ENCODE results near the gene PTPRM. TPM values are rescaled to one million over a fixed set of nuclear protein-coding genes. Genes with fewer than 3 reads are reported as not detected.

Gene PTPRM
- total RNA-seq, 2 donors from 2014 or later, result 7.5 to 19.2 TPM

DNA sequence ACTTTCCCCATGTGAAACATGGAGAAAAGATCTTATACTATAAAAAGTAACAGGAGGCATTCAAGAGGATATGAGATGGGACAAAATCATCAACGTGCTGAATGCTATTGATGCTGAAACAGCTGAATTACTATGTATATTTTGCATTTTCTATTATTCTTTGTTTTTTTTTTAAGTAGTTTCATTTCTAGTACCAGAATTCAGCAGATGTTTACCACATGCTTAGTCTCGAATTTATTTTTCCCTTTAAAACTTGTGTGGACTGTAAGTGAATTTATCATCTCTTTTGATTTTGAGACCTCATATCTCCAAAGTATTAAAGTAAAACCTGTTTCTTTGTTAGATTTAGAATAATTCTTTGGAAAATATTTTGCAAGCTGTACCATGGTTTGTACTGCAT lies 205.8 kb downstream of the PTPRM start:
- Mint-ChIP-seq H3K9me3 (peaks cover 2% of the 10 kb centered on the region), H3K4me3 (no peak overlapping the region), H3K27ac (no peak overlapping the region), H3K27me3 (no peaks in the 10 kb centered on the region), H3K4me1 (ENCODE audit: low read depth in 2 of 2) (no peaks in the 10 kb centered on the region), H3K36me3 (no peaks in the 10 kb centered on the region)
- no peak for DNase-seq (ENCODE audit: low spot score)
- no peak for ATAC-seq

DNA sequence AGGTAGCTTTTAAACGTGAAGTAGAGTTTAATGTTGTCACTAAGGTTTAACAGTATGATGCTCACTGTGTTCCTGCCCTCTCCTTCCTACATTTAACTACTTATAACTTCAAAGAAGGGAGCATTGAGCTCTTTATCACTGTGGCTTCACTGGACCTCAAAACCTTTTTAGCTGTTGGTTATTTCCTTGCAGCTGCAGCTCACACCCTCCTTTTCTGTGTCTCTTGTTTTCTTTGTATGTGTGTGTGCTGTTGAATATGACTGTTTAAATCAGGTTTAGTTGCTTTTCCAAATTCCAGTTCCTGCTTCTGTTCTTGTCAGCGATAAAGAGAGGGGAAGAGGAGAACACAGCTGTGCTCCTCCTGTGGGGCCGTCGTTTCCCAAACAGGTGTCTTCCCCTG lies 208.0 kb downstream of the PTPRM start:
- H3K4me1 Mint-ChIP-seq (ENCODE audit: low read depth in 2 of 2), result no peaks in the 10 kb centered on the region
- no peak overlapping the region for H3K4me3 Mint-ChIP-seq
- H3K9me3 Mint-ChIP-seq, result peaks cover 2% of the 10 kb centered on the region
- ATAC-seq (no peak), DNase-seq (ENCODE audit: low spot score) (no peak)
- H3K27ac Mint-ChIP-seq, result no peak overlapping the region
- no peaks in the 10 kb centered on the region for H3K27me3 Mint-ChIP-seq
- H3K36me3 Mint-ChIP-seq, result no peaks in the 10 kb centered on the region

DNA sequence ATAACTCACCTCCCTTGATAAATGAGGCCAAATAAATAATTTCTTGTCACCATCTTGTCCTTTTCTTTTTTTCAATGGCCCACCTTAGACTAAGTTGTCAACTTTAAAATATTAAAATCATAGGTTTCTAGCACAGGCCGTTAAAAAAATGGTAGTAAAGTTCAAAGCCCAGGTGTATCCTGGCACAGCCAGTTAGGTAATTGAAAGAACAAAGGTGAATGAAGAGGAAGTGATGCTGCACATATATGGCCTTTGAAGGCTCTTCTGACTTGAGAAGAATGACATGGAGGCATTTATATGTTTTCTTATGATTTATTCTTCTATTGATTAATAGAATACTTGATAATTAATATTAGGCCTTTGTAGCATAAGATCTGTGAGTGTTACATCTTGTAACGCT lies 208.7 kb downstream of the PTPRM start:
- Mint-ChIP-seq H3K36me3 (no peaks in the 10 kb centered on the region), H3K4me1 (ENCODE audit: low read depth in 2 of 2) (no peaks in the 10 kb centered on the region), H3K27me3 (no peaks in the 10 kb centered on the region), H3K4me3 (no peak overlapping the region), H3K27ac (no peak overlapping the region), H3K9me3 (peaks cover 2% of the 10 kb centered on the region)
- no peak for DNase-seq (ENCODE audit: low spot score)
- ATAC-seq, result no peak

DNA sequence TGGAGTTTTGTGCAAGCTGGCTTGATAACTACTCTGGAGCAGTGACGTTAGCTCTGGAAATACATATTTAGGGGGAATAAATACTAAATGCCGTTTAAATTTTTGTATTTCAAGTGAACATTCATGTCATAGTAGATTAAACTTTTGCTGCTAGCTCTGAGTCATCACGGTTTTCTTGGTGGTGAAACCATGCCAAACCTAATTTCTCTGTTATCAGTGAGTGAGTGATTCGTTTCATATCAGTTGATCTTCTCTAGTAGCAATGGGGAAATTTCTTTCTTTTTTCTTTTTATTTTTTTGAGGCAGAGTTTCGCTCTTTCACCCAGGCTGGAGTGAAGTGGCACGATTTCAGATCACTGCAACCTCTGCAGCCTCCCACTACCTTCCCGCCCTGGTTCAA lies 211.1 kb downstream of the PTPRM start:
- Mint-ChIP-seq H3K4me3 (no peak overlapping the region), H3K27ac (no peak overlapping the region), H3K36me3 (no peaks in the 10 kb centered on the region), H3K27me3 (no peaks in the 10 kb centered on the region), H3K9me3 (peaks cover 2% of the 10 kb centered on the region), H3K4me1 (ENCODE audit: low read depth in 2 of 2) (no peaks in the 10 kb centered on the region)
- ATAC-seq, result no peak
- DNase-seq (ENCODE audit: low spot score), result no peak

DNA sequence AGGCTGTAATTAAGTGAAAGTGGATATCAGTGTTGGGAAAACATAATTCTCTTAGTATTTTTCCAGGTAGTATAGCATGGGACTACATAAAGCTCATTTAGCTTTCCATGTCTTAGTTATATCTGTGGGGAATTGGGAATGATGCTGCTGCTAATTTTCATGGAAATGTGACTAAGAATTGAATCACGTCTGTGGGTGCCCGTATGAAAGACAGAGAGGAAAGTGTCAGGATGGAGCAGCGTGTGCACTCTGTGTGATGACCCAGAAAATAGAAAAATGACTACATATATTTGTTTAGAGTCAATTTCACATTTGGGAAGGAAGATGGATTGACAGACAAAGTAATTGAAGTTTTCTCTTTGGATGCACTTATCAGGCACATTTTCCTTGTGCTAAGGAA lies 212.1 kb downstream of the PTPRM start:
- Mint-ChIP-seq H3K9me3 (peaks cover under 1% of the 10 kb centered on the region), H3K4me1 (ENCODE audit: low read depth in 2 of 2) (no peaks in the 10 kb centered on the region), H3K4me3 (no peak overlapping the region), H3K36me3 (no peaks in the 10 kb centered on the region), H3K27ac (no peak overlapping the region), H3K27me3 (no peaks in the 10 kb centered on the region)
- DNase-seq (ENCODE audit: low spot score) (no peak), ATAC-seq (no peak)

DNA sequence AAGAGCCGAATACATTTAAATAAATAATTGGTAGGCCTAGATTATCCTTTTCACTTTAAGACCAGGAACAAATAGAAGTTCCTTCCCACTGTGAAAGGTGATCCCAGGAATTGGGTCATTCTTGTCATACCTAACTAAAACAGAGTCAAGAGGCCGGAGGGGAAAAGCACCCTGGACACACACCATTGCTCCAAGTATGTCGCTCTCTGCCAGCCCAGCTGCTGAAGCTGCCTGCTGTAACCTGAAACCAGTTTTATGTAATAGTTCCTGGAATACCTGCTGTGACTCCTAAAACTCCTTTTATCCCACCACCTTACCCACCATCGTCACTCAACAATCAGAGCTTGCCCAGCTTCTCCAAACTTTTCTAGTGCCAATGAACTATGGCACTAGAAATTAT lies 217.1 kb downstream of the PTPRM start:
- no peaks in the 10 kb centered on the region for H3K27me3 Mint-ChIP-seq

DNA sequence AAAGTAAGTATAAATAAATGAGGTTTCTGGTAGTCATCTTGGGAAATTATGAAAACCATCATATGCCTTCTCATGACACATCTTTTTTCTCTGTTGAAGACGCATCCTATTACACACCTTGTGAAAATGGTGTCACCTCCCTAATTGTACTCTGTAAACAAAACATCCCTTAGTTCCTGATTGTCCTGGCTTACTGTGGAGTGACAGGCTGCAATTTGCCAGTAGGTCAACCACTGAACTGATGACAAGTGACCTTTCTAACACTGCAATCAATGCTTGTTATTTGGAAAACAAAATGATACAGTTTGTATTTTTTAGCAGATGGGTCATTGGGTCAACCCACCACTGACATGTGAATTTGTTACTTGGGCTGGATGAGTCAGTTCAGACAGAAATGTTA lies 219.5 kb downstream of the PTPRM start:
- no peaks in the 10 kb centered on the region for H3K36me3 Mint-ChIP-seq
- H3K27ac Mint-ChIP-seq, result no peak overlapping the region
- H3K4me1 Mint-ChIP-seq (ENCODE audit: low read depth in 2 of 2), result no peaks in the 10 kb centered on the region
- H3K9me3 Mint-ChIP-seq, result peaks cover 4% of the 10 kb centered on the region
- no peak overlapping the region for H3K4me3 Mint-ChIP-seq
- DNase-seq (ENCODE audit: low spot score) (no peak), ATAC-seq (no peak)
- H3K27me3 Mint-ChIP-seq, result no peaks in the 10 kb centered on the region

More for the DNA sequence above, 217.1 kb downstream of the PTPRM start:
- H3K4me1 Mint-ChIP-seq (ENCODE audit: low read depth in 2 of 2), result no peaks in the 10 kb centered on the region
- H3K4me3 Mint-ChIP-seq, result no peak overlapping the region
- no peaks in the 10 kb centered on the region for H3K36me3 Mint-ChIP-seq
- peaks cover 4% of the 10 kb centered on the region for H3K9me3 Mint-ChIP-seq
- DNase-seq (ENCODE audit: low spot score) (no peak), ATAC-seq (no peak)
- H3K27ac Mint-ChIP-seq, result no peak overlapping the region

DNA sequence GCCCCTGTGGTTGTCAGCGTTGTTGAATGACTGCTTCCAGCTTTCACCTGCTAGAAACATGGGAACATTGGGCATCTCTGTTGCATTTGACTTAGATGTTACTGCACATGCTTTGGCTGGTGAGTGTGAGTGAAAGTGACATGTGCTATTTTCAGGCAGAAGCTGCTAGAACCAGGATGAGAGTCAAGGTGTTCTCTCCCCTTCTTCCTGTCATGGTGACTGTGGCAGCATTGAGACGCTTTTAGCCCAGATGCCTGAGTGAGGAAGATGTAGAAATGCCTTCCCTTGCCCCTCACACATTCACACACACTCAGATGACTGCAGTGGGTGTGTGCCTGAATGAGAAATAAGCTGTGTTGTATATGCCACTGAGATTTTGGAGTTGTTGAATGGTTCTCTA lies 220.2 kb downstream of the PTPRM start:
- no peaks in the 10 kb centered on the region for H3K36me3 Mint-ChIP-seq
- peaks cover 4% of the 10 kb centered on the region for H3K9me3 Mint-ChIP-seq
- no peak overlapping the region for H3K4me3 Mint-ChIP-seq
- H3K27ac Mint-ChIP-seq, result no peak overlapping the region
- H3K27me3 Mint-ChIP-seq, result no peaks in the 10 kb centered on the region
- no peaks in the 10 kb centered on the region for H3K4me1 Mint-ChIP-seq (ENCODE audit: low read depth in 2 of 2)
- ATAC-seq (no peak), DNase-seq (ENCODE audit: low spot score) (no peak)

DNA sequence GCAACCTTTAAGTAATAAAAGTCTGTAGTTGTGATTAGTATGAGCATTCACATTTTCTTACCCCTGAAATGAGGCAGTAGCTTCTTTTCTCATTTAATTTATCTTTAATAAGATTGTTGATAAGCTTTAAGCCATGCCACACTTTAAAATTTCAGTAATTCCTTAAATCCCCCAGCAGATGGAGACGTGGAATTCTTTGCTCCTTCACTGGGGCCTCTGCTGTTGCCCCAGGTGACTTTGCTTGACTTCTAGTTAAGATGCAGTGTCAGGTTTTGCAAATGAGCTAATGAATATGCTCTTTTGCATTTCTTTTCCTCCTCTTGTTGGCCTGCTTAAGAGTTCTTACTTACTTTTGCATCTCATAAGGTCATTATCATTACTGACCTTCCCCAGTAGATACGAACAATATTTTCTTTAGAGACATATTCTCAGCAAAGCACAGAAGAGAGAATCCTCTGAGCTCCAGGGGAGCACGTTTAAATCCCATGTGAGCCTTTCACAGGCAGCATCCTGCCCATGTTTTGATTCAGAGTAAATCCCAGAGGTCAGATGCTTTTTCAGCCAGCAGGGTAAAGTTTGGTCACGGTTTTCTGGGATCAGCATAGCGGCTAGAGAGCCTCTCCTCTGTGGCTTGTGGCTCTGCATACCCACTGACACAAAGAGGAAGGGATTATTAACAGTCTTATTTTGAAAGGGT lies 222.9 kb downstream of the PTPRM start:
- DNase-seq (ENCODE audit: low spot score) (no peak), ATAC-seq (no peak)
- H3K4me1 Mint-ChIP-seq (ENCODE audit: low read depth in 2 of 2), result no peaks in the 10 kb centered on the region
- H3K36me3 Mint-ChIP-seq, result no peaks in the 10 kb centered on the region
- H3K4me3 Mint-ChIP-seq, result no peak overlapping the region
- peaks cover 4% of the 10 kb centered on the region for H3K9me3 Mint-ChIP-seq
- no peaks in the 10 kb centered on the region for H3K27me3 Mint-ChIP-seq
- H3K27ac Mint-ChIP-seq, result no peak overlapping the region

DNA sequence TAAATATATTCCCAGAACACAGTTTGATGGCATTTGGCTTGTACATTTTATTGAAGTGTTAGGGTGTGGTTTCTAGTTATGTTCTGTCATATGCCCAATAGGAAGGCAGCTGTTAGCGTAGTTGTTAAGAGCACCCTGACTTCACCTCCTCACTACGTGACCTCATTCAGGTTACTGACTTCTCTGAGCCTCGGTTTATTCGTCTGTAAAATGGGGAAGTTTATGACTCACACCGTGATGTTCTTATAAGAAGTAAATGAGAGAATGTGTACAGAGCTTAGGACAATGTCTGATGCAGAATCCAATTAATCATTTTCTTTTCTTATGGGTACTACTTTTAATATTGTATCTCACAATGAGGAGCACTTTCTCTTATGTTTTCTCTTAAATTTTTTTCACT lies 226.0 kb downstream of the PTPRM start:
- Mint-ChIP-seq H3K27me3 (no peaks in the 10 kb centered on the region), H3K27ac (no peak overlapping the region), H3K9me3 (no peaks in the 10 kb centered on the region), H3K36me3 (no peaks in the 10 kb centered on the region), H3K4me3 (no peak overlapping the region), H3K4me1 (ENCODE audit: low read depth in 2 of 2) (no peaks in the 10 kb centered on the region)
- DNase-seq (ENCODE audit: low spot score) (no peak), ATAC-seq (no peak)

DNA sequence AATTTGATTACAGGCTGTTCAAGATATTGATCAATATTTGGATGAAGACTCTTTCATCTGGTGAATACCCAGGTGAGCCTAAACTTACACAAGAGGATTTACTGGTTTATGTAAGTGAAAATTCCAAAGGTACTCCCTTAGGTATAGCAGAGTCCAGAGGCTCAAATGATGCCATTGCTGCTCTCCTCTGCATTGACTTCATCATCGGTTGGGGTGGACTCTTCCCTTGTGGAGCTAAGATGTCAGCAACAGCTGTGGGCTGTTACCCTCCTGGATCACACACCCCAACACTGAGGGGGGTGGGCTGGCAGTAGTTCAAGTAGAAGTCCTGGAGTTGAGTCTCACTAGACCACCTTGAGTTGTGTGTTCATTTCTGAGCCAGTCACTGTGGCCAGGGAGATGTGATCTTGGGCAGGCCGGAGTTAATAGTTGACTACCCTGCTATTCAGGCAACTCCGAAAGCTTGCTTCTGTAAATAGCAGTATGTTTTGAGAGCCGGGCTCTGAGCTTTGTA lies 236.9 kb downstream of the PTPRM start:
- DNase-seq (ENCODE audit: low spot score), result no peak
- no peak overlapping the region for H3K4me3 Mint-ChIP-seq
- H3K27me3 Mint-ChIP-seq, result no peaks in the 10 kb centered on the region
- ATAC-seq, result no peak
- no peaks in the 10 kb centered on the region for H3K9me3 Mint-ChIP-seq
- H3K27ac Mint-ChIP-seq, result no peak overlapping the region
- H3K4me1 Mint-ChIP-seq (ENCODE audit: low read depth in 2 of 2), result no peaks in the 10 kb centered on the region
- no peaks in the 10 kb centered on the region for H3K36me3 Mint-ChIP-seq

DNA sequence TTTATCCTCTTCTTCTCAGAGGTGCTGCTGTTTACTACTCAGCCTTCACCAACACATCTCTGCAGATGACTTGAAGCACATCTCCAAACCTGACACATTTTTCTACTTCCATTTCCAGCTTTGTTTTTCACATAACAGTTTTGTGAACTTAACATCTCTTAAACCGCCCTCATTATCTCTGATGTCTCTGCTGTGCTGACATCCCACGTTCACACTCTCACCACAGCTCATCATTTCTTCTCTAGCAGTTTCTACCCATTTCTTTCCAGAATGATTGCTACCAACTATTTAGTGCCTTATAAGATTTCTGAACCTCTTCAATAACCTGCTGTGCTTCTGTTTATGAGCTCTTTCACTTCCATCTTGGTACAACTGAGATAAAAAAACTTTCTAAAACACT lies 238.0 kb downstream of the PTPRM start:
- H3K36me3 Mint-ChIP-seq, result no peaks in the 10 kb centered on the region
- H3K4me3 Mint-ChIP-seq, result no peak overlapping the region
- no peaks in the 10 kb centered on the region for H3K27me3 Mint-ChIP-seq
- no peaks in the 10 kb centered on the region for H3K4me1 Mint-ChIP-seq (ENCODE audit: low read depth in 2 of 2)
- no peak for DNase-seq (ENCODE audit: low spot score)
- H3K9me3 Mint-ChIP-seq, result no peaks in the 10 kb centered on the region
- ATAC-seq, result no peak
- H3K27ac Mint-ChIP-seq, result no peak overlapping the region

DNA sequence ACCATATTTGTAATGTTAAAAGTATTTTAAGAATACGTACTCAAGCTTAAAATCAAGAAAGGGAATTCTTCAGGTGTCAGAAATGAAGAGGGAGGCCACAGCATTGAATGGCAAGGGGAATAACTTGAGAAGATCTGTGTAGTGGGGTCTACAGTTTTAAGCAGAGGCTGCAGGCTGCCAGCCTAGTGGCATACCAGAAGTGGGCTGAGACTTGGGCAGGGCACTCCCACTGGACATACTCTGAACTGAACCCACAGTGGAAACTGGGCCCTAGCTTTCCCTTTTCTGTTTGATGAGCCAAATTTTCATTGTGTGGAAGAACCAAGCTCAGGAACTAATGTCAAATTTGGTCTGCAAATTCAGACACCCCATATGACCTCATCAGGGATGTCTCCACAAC lies 238.8 kb downstream of the PTPRM start:
- Mint-ChIP-seq H3K9me3 (no peaks in the 10 kb centered on the region), H3K4me1 (ENCODE audit: low read depth in 2 of 2) (no peaks in the 10 kb centered on the region), H3K27me3 (no peaks in the 10 kb centered on the region), H3K27ac (no peak overlapping the region), H3K4me3 (no peak overlapping the region), H3K36me3 (no peaks in the 10 kb centered on the region)
- ATAC-seq, result no peak
- no peak for DNase-seq (ENCODE audit: low spot score)

DNA sequence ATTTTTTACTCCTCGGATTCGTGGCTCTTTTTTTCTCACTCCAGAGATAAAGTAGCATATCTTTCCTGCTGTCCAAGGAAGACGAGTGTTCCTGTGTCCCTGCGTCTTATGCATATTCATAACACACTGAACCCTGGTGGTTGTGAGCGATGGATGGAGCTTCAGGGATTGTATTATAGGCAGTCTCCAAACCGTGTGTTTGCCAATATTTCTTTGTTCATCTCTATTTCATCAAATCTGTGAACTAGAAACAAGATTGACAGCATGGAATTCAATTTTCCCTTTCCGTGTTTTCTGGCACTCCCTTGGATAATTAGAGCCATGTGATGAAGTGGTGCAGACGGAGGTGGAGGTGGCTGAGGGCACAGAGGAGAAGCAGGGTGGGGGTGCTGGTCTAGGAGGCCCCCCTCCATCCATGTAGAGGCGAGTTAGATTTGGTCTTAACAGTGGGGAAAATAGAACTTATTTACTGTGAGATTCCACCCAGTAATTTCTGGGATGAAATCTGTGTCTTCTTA lies 240.9 kb downstream of the PTPRM start:
- no peaks in the 10 kb centered on the region for H3K36me3 Mint-ChIP-seq
- no peak overlapping the region for H3K4me3 Mint-ChIP-seq
- H3K27me3 Mint-ChIP-seq, result no peaks in the 10 kb centered on the region
- no peaks in the 10 kb centered on the region for H3K4me1 Mint-ChIP-seq (ENCODE audit: low read depth in 2 of 2)
- ATAC-seq (no peak), DNase-seq (ENCODE audit: low spot score) (no peak)
- no peak overlapping the region for H3K27ac Mint-ChIP-seq
- H3K9me3 Mint-ChIP-seq, result no peaks in the 10 kb centered on the region

DNA sequence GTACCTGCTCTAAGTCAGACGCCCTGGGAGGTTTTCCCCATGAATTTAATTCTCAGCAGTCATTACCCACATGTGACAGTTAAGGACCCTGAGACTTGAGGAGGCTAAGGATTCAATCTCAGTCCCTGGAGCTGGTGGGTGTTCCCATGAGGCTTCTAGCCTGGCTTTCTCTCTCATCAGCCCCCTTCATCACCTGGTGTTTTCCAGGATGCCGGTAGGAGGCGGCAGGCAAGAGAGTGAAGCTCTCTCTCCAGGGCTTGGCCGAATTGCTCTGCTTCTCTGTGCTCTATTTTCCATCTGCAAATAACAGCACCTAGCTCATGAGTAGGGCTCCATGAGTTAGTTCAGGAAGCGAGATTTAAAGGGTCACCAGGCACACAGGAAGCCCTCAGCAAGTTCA lies 241.9 kb downstream of the PTPRM start:
- Mint-ChIP-seq H3K9me3 (peaks cover 2% of the 10 kb centered on the region), H3K27ac (no peak overlapping the region), H3K36me3 (no peaks in the 10 kb centered on the region), H3K27me3 (no peaks in the 10 kb centered on the region), H3K4me3 (no peak overlapping the region), H3K4me1 (ENCODE audit: low read depth in 2 of 2) (no peaks in the 10 kb centered on the region)
- DNase-seq (ENCODE audit: low spot score) (no peak), ATAC-seq (no peak)

Data from natural killer cell treated with Interleukin-12 subunit alpha and Interleukin-12 subunit beta and Interleukin-15 and Interleukin-18, amount 100 ng/mL, for 72 hours (primary cell).